ENCODE results near the gene SLC18B1.

DNA sequence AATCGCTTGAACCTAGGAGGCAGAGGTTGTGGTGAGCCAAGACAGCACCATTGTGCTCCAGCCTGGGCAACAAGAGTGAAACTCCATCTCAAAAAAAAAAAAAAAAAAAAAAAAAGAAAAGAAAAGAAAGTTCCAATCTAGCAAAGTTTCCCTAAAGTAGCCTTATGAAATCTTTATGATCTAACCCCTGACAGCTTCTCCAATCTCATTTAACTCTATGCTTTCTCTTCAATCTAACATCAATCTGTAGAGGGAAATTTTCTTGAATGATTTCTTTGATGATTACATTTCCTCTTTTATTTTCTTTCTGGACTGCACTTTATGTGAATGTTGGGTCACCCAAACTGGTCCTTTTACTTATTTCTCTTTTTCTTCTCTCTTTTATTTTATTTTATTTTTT is 2.2 kb upstream of the SLC18B1 start:
- no peak for TF ChIP-seq HMGXB4 (CRISPR knock-in tag; IDR thresholded peaks at IDR 0.05; ENCODE audit: borderline replicate concordance)
- TF ChIP-seq POLR2A (IDR thresholded peaks at IDR 0.05; ENCODE audit: low read length): no peak
- TF ChIP-seq, protein P1, sequence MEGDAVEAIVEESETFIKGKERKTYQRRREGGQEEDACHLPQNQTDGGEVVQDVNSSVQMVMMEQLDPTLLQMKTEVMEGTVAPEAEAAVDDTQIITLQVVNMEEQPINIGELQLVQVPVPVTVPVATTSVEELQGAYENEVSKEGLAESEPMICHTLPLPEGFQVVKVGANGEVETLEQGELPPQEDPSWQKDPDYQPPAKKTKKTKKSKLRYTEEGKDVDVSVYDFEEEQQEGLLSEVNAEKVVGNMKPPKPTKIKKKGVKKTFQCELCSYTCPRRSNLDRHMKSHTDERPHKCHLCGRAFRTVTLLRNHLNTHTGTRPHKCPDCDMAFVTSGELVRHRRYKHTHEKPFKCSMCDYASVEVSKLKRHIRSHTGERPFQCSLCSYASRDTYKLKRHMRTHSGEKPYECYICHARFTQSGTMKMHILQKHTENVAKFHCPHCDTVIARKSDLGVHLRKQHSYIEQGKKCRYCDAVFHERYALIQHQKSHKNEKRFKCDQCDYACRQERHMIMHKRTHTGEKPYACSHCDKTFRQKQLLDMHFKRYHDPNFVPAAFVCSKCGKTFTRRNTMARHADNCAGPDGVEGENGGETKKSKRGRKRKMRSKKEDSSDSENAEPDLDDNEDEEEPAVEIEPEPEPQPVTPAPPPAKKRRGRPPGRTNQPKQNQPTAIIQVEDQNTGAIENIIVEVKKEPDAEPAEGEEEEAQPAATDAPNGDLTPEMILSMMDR (IDR thresholded peaks at IDR 0.05): no peak
- TF ChIP-seq EP300 (IDR thresholded peaks at IDR 0.05): no peak
- TF ChIP-seq, protein P2, sequence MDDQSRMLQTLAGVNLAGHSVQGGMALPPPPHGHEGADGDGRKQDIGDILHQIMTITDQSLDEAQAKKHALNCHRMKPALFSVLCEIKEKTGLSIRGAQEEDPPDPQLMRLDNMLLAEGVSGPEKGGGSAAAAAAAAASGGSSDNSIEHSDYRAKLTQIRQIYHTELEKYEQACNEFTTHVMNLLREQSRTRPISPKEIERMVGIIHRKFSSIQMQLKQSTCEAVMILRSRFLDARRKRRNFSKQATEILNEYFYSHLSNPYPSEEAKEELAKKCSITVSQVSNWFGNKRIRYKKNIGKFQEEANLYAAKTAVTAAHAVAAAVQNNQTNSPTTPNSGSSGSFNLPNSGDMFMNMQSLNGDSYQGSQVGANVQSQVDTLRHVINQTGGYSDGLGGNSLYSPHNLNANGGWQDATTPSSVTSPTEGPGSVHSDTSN (IDR thresholded peaks at IDR 0.05): no peak
- TF ChIP-seq USF2 (IDR thresholded peaks at IDR 0.05): no peak
- TF ChIP-seq, protein P3, sequence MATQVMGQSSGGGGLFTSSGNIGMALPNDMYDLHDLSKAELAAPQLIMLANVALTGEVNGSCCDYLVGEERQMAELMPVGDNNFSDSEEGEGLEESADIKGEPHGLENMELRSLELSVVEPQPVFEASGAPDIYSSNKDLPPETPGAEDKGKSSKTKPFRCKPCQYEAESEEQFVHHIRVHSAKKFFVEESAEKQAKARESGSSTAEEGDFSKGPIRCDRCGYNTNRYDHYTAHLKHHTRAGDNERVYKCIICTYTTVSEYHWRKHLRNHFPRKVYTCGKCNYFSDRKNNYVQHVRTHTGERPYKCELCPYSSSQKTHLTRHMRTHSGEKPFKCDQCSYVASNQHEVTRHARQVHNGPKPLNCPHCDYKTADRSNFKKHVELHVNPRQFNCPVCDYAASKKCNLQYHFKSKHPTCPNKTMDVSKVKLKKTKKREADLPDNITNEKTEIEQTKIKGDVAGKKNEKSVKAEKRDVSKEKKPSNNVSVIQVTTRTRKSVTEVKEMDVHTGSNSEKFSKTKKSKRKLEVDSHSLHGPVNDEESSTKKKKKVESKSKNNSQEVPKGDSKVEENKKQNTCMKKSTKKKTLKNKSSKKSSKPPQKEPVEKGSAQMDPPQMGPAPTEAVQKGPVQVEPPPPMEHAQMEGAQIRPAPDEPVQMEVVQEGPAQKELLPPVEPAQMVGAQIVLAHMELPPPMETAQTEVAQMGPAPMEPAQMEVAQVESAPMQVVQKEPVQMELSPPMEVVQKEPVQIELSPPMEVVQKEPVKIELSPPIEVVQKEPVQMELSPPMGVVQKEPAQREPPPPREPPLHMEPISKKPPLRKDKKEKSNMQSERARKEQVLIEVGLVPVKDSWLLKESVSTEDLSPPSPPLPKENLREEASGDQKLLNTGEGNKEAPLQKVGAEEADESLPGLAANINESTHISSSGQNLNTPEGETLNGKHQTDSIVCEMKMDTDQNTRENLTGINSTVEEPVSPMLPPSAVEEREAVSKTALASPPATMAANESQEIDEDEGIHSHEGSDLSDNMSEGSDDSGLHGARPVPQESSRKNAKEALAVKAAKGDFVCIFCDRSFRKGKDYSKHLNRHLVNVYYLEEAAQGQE (IDR thresholded peaks at IDR 0.05): no peak
- no peak for TF ChIP-seq RAD21 (conservative IDR thresholded peaks at IDR 0.05 in 1 of 2, IDR thresholded peaks at IDR 0.05 in 1 of 2)
- no peak for TF ChIP-seq FOSL2 (IDR thresholded peaks at IDR 0.05)
- no peak for TF ChIP-seq FOSL2 (CRISPR knock-in tag; IDR thresholded peaks at IDR 0.05)
- TF ChIP-seq BHLHE40 (IDR thresholded peaks at IDR 0.05; ENCODE audit: low read depth, low read length): no peak

All from A549 (cell line).